SK-N-MC (cell line): ENCODE data around the gene C6orf132.

Experiments used
- EZH2 ChIP-seq: fragments of 200-600 bp; sonication (generic); IDR thresholded peaks from one replicate; pipeline ENCODE4 v1.6.1; 2017; ENCODE audit warnings: antibody characterized with exemption
- FOXP2 ChIP-seq: optimal IDR thresholded peaks from 2 replicates; pipeline ENCODE3; 2011; ENCODE audit warnings: mild to moderate bottlenecking, moderate library complexity; ENCODE audit not compliant: insufficient read depth; ENCODE audit errors: extremely low read length, control extremely low read depth
- POLR2AphosphoS5 ChIP-seq: IDR thresholded peaks from 2 replicates; pipeline ENCODE4 v1.6.1; 2012; ENCODE audit warnings: mild to moderate bottlenecking, low read depth, low read length, borderline replicate concordance

DNA sequence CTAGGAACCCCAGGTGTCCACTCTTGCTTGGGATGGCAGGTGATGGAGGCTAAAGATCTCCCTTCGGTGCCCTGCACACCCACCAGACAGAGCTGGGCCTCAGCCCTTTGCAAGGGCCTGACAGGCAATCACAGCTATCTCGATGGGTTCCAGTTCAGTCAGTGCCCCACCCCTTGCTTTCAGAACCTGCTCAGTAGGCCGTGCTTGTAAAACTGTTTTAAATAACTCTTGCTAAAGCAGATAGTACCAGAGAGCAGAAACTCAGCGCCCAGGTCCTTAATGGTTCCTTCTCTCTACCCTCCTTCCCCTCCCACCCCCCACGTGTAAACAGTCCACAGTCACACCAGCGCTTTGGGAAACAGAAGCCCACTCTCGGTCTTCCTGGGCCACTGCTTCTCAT is 39.2 kb downstream of the C6orf132 start:
- TF ChIP-seq EZH2 (no peak), POLR2AphosphoS5 (no peak), FOXP2 (no peak)
